ENCODE data around the gene GRAMD2B.
A peak's percentile ranks its signal among the peaks of the same experiment; 100 is the strongest.
"Not testable (repeated sequence)": the region's sequence is repeated elsewhere in the genome, so short reads cannot be mapped to it uniquely, and the experiment has no call there.

The GRAMD2B gene

GRCh38 chr5:126438868-126439267, 15.7 kb downstream of the GRAMD2B start:
- H3K4me3 ChIP-seq (ENCODE audit: low read depth, low read length): no peak overlapping the region
- no peak for TF ChIP-seq CTCF (IDR thresholded peaks at IDR 0.05; ENCODE audit: insufficient read depth, low read depth, low read length, missing control alignments)
- no peak for DNase-seq (ENCODE audit: low read depth)

GRCh38 chr5:126439724-126440123, 16.5 kb downstream of the GRAMD2B start:
- not testable (repeated sequence) for DNase-seq (ENCODE audit: low read depth); H3K4me3 ChIP-seq (ENCODE audit: low read depth, low read length)

- no peak for DNase-seq (ENCODE audit: low read depth)
Measured at GRCh38 chr5:126441230-126441629, 18.0 kb downstream of the GRAMD2B start.

GRCh38 chr5:126443374-126443851, 20.2 kb downstream of the GRAMD2B start:
- DNase-seq (ENCODE audit: low read depth): peak; percentile 86
- no peak overlapping the region for H3K4me3 ChIP-seq (ENCODE audit: low read depth, low read length)
- no peak for TF ChIP-seq CTCF (IDR thresholded peaks at IDR 0.05; ENCODE audit: insufficient read depth, low read depth, low read length, missing control alignments)

More at GRCh38 chr5:126441230-126441629, 18.0 kb downstream of the GRAMD2B start:
- TF ChIP-seq CTCF (IDR thresholded peaks at IDR 0.05; ENCODE audit: insufficient read depth, low read depth, low read length, missing control alignments): no peak
- no peak overlapping the region for H3K4me3 ChIP-seq (ENCODE audit: low read depth, low read length)

- DNase-seq (ENCODE audit: low read depth): no peak
- no peak for TF ChIP-seq CTCF (IDR thresholded peaks at IDR 0.05; ENCODE audit: insufficient read depth, low read depth, low read length, missing control alignments)
- no peak overlapping the region for H3K4me3 ChIP-seq (ENCODE audit: low read depth, low read length)
Measured at GRCh38 chr5:126444137-126444536, 20.9 kb downstream of the GRAMD2B start.

- no peak for TF ChIP-seq CTCF (IDR thresholded peaks at IDR 0.05; ENCODE audit: insufficient read depth, low read depth, low read length, missing control alignments)
- no peak overlapping the region for H3K4me3 ChIP-seq (ENCODE audit: low read depth, low read length)
- no peak for DNase-seq (ENCODE audit: low read depth)
Measured at GRCh38 chr5:126445502-126446174, 22.4 kb downstream of the GRAMD2B start.

GRCh38 chr5:126446498-126447224, 23.5 kb downstream of the GRAMD2B start:
- peak; percentile 74 for DNase-seq (ENCODE audit: low read depth)
- no peak for TF ChIP-seq CTCF (IDR thresholded peaks at IDR 0.05; ENCODE audit: insufficient read depth, low read depth, low read length, missing control alignments)
- no peak overlapping the region for H3K4me3 ChIP-seq (ENCODE audit: low read depth, low read length)
